Retina (tissue), 1 donor: ENCODE results near the gene ADGRB2.
A peak's percentile ranks its signal among the peaks of the same experiment; 100 is the strongest.

Source experiments
- DNase-seq: peaks from one replicate; pipeline ENCODE4 v3.0.0-alpha.2; 2016

Gene ADGRB2

DNA sequence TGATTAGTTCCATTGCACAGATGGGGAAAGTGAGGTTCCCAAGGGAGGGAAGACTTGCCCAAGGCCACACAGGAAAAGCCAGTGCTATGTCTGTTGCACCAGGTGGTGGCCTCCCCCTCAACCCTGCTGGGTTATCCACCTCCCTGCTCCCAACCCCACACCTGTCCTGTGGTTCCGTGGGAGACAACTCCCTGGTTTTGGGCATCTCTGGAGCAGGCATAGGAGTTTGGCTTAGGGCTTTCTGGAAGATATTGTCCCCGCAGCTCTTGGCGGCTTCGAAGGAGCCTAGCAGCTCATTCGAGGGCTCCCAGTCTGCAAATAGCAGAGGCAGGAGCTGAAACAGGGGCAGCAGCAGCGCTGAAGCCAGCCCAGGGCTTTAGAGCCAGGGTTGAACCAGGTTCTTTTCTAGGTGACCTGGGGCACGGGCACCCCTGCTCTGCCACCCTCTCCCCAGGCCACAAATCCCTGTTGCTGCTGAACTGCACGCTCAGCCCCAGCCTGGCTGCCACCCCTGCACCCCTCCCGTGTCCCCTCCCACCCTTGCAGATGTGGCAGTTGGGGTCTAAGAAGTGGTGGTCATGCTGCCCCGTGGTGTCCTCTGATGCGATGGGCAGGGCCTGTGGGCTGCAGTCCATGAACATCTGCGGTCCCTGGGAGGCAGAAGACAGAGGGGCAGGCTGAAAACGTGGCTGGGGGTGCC is 29.6 kb upstream of the ADGRB2 start:
- no peak for DNase-seq

DNA sequence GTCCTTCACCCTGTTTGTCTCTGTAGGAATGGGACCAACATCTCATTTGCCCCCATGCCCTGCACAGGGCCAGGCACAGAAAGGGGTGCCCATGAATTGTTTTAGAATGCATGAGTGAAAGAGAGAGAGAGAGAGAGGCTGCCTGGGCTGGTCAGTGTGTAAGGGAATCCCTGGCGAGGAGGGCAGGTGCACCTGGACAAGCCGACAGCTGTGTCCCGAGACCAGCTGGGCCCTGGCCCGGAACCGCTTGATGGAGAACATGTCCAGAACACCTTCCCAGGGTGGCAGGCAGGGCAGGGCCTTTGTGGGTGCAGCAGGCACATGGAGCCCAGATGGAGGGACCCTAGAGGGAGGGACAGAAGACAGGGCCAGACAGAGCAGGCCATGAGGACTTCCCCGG is 28.9 kb upstream of the ADGRB2 start:
- no peak for DNase-seq

DNA sequence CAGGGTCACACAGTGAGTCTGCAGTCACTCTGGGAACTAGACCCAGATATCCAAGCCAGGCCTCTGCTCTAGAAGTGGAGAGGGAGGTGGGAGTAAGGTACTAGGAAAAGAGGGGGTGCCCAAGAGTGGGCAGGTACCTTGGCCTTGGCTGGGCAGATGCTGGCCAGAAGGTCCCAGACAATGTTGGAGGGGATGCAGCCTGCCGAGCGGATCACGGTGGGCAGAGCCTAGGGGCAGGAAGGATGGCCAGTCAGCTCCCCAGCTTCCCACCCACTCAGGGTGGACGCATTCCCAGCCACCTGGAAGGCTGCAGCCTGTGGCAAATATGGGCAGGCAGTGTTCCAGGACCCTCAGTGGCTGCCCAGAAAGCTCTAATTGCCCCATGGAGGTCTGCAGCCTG is 28.4 kb upstream of the ADGRB2 start:
- no peak for DNase-seq

DNA sequence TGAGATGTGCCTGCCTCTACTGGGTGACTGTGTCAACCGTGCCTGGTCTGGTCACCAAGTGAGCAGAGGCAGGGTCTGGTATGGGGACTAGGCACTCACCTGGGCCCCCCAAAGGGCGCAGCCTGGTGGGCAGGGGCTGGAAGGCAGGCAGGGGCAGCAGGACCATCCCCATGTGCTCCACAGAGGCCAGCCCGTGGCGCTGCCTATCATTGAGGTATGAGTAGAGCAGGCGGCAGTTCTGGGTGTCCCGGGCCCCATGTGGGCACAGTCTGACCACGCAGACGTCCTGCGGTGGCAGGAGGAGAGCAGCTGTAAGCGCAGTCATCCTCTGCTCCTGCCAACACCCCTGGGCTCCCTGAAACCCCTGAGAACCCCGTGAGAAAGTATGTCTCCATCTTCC is 28.0 kb upstream of the ADGRB2 start:
- DNase-seq, result no peak

DNA sequence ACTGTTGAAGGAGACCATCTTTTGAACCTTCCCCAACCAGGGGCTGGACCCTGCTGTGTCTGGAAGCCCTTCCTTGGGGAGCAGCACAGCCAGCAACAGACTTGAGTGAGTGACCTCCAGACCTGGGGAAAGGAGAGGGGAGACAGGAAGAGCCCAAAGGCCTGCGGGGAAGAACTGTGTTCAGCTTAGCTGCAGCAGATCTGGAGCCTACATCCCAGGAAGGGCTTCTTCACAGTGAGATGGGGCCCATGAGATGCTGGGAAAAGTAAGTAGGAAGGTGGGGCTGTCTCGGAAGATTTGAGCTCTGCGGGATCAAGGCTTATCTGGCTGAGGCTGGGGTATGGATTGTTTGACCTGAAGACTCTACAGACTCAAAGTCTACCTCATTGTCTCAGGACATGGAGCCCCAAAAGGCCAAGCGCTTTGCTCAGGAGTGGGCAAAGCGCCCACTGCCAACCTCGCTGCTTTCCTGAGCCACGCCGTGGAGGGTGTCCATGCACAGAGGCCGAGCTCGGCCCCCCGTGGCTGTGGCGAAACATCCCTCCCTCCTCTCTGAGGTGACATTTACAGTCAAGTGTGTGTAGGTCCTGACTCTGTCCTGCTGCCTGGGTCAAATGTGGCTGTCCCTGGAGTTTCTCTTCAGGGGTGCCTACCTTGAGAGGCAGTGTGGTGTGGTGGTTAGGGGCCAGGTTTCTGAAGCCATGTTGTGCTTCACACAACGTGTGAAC is 27.2 kb upstream of the ADGRB2 start:
- no peak for DNase-seq

DNA sequence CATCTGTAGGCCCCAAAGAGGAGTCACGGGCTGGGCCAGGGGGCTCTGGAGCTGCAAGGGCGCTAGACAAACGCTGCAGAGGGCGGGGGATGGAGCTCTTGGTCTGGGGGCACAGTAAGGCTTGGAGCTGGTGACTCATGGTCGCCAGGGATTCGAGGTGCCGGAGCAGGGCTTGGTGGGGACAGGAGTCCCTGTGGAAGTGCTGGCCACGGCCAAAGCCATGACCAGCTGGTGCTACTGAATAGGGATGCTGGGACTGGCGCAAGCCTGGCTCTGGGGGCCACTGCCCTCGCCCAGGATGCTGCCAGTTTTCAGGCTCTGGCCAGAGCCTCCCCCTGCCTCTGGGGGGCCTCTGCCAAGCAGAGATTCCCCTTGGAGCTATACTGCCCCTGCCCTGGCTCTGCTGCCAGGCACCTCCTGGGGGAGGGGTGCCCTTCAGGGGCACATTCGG is 26.5 kb upstream of the ADGRB2 start:
- DNase-seq, result no peak

DNA sequence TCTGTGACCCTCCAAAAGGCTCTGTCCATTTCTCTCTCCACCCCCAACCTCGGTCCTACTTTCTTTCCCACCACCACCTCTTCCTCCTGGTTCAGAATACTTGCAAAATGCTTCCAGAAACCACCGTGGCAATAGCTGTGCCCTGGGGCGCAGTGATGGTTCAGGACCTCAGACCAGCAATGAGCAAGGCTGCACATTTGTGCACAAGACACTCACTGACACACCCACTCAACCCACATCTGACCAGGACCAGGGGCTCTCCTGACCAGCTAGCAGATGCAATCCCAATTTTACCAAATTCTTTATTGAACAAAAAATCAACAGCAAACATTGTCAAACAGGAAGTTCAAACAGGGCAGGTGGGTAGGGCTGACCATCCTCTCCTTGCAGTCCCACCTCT is 26.0 kb upstream of the ADGRB2 start:
- no peak for DNase-seq

DNA sequence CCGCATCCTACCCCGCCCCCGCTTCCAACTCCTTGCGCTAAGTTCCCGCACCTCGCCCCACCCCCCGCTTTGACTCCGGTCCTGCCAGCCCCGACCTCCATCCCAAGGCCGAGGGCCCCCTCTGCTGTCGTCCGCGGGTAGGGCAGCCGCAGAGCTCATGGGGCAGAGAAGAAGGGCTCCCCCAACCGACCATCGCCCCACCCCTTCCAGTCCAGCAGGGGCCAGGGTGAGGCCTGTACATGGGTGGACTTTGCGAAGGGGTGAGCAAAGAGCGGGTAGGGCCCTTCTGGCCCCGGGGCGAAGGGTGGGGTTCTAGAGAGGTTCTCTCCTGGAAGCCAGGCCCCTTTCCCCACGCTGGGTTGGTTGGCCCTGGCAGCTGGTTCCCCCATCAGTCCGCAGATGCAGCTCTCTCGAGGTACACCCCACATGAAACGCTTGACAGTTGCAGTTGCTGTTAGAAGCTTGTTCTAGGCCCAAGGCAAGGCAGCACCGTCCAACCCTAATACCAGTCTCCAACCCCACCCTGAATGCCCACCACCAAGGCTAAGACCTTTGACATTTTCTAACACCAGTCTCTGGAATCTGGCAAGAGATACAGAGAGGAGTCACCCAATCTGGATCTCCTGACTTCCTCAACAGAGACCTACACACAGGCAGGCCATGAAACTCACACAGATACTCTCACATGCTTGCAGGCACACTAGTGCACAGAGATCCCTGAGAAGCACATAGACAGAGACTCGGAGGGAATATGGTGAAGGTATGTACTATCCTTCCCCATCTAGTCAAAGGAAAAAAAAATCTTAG is 25.3 kb upstream of the ADGRB2 start:
- peak; percentile 92 for DNase-seq

DNA sequence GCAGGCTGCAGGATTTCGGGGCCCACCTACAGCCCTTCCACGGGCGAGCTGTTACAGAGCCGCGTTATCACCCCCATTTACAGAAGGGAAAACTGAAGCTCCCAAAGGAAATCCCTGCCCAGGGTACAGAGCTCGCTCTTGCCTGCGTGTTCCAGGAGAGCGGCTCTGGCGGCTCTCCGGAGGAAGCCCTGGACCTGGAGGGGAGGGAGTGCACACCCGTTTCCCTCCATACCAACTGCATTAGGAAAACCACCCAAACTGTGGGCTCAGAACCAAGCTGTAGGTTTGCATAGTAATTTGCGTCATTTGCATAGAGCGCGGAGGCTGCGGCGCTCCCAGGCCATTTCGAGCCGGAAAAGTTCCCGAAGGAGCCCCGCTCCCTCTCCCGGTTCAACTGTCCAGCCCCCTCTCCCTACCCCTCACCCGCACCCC is 24.7 kb upstream of the ADGRB2 start:
- no peak for DNase-seq

DNA sequence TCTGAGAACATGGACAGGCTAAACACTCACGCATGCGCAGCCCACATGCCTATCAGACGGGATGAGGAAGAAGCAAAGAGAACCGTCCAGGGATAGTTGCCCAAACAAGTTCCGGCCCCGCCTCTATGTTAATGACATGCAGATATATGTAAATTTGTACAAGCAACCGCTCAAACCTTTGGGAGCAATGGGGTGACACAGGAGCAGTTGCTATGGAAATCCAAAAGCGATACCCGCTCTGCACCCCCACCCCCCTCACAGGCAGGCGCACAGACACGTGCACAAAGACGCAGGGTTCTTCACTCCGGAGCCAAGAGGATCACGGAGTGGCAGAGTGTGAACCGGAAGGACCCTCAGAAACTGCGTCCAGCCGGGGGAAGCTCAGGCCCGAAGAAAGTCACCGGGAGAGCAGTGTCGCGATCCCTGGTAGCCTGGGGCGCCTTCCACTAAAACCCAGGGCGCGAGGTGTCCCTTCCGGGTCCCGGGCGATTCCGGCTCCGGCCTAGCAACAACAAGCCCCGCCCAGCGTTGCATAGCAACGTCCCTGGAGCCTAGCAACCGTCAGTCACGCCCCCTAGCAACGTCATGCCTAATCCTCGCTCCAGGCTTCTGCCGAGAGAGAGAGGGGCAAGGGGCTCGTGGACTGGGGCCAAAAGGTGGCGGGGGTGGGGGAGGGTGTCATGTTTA is 24.1 kb upstream of the ADGRB2 start:
- peak; percentile 97 for DNase-seq

DNA sequence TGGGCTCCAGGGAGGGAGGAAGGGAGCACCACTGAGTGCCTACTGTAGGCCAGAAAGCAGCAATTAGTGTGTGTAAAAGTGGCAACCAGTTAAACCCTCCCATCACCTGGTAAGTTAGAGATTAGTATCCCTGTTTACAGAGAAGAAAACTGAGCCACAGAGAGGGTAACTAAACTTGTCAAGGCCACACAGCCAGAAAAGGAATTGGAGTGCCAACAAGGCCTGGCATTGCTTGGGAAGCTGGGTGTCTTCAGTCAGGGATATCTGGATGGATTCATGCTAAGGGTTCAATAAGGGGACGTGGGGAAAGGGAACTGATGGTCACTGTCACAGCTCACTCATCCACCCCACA is 23.6 kb upstream of the ADGRB2 start:
- DNase-seq, result no peak

DNA sequence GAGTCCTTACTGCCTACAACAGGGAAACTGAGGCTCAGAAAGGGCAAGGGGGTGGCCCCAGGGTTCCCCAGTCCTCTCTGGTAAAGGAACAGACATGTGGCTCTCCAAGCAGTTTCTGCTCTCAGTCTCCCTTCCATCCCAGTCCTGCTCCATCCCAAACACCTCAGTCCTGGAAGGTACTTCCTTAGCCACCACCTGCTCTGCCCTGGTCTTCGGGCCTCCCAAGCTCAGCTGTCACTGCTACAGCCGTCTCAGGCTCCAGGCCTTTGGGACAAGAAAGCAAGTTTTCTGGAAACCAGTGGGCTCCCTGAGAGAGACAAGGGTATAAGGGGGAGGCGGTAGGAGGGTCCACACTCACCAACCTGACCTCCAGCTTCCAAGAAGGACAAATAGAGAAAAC is 23.1 kb upstream of the ADGRB2 start:
- no peak for DNase-seq

DNA sequence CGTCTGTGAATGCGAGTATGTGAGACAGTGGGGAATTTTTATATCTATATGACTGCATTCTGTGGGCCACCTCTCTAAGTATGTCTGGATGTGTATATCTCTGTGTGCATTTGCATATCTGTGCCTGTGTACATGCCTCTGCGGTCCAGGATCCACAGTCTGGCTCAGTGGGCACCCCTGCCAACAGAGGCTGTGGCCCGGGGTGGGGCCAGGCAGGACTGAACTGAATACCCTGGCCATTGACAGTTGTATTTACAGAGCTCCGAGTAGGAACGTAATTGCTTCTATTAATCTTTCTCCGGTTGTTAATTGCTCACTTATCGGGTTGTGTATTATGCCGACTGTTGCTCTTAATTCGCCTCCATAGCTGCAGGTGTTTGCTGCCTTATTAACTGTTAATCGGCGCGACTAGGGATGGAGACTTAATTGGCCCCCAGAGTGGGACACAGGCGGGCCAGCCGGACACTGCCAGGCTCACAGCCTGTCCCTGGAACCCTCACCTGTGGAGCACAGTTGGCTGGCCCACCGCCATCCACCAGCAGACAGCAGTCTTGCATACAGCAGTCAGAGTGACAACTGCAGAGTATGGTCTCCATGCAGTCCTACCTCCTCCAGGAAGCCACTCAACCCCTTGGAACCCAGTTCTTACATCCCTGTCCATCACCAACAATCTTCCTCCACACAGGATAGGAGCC is 22.4 kb upstream of the ADGRB2 start:
- no peak for DNase-seq

DNA sequence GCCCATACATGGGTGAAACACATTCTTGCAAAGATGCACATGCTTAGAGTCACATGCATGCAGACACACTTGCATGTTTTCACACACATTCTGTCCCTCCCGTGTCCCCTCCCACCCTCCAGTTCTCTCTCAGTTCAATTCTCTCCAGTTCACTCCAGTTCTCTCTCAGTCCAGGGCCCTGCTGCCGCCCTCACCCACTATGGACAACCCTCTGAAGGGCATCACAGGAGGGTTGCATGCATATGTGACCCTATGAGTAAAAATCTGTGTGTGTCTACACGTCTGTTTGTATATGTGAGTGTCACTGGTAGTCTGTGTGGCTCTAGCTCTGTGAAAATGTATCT is 21.8 kb upstream of the ADGRB2 start:
- no peak for DNase-seq

DNA sequence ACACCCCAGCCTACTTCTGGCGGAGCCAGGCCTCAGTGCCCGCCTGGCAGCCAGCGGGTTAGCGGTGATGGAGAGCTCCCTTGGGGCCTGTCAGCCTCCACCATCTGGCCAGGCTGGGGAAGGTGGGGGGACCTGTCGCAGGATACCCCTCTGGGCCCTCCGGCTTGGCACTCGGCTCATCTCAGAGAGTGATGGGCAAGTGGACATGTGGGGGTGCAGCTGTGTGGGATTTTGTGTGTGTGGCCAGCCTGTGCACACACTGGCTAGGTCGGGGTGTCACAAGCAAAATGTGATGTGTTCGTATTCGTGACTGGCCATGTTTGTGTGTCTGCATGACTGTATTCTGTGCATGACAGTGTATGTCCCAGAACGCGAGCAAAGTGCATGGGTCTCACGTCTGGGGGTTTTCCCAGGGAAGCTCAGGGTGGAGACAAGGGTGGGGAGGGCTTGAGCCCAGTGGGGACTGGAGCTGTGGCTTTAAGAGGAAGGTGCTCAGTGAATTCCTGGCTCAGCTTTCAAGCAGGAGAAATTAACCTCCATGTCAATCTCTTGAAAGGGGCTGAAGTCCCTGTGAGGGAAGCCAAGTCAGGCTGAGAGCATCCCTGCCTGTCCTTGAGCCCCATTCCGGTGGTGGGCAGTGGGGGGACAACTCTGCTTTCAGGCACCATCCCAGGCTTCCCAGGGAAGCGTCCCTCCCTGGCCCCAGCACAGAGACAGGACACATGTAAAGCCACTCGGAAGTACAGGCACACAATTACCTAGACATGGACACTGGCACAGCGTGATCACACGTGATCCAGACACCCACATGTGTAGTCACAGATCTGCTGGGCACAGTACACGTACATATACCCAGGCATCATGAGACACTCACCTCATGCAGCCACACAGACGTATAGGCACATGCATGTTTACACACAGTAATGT is 21.1 kb upstream of the ADGRB2 start:
- DNase-seq, result no peak

DNA sequence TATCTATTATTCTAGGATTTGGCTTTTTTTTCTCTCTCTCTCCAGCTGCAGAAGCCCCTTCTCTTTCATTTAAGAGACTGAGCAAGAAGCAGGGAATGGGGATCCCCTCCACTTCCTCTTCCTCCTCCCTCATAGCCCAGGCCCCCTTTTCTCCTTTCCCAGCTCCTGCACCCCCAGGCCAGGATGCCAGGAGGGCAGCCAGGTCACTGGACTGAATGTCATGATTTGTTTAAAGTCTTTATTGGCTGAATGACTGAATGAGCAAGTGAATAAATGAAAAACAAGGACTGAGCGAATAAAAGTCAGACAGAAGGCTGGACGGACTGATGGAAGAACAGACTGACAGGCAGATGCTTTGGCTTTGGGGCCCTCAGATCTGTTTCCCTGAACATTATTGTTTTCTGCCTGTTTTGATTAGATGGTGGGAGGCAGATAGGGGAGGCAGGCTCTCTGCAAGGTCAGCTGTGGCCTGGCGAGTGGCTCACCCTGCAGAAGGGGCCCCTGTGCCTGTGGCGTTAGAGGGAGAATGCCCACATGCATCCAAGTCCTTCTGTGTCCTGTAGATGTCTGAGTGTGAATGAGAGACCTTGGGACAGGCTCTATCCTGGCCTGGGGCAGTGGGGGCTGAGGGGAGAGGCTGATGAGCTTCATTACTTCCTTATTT is 20.3 kb upstream of the ADGRB2 start:
- no peak for DNase-seq

DNA sequence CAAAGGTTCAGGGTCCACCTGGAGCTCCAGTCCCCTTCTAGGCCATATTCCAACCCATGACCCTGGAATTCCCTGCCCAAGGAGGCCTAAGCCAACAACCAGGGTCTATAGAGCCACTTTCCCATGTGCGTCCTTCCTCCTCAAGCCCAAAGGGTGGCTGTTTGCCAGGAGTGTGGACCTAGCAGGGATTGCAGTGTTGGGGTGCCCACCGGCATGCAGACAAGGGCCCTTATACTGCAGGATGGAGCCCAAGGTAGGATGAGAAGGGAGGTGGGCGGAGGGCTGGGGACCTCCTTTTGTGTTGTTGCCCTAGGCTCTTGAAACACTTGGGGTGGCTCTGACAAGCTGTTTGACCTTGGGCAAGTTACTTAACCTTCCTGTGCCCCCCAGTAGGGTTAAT is 19.7 kb upstream of the ADGRB2 start:
- no peak for DNase-seq

DNA sequence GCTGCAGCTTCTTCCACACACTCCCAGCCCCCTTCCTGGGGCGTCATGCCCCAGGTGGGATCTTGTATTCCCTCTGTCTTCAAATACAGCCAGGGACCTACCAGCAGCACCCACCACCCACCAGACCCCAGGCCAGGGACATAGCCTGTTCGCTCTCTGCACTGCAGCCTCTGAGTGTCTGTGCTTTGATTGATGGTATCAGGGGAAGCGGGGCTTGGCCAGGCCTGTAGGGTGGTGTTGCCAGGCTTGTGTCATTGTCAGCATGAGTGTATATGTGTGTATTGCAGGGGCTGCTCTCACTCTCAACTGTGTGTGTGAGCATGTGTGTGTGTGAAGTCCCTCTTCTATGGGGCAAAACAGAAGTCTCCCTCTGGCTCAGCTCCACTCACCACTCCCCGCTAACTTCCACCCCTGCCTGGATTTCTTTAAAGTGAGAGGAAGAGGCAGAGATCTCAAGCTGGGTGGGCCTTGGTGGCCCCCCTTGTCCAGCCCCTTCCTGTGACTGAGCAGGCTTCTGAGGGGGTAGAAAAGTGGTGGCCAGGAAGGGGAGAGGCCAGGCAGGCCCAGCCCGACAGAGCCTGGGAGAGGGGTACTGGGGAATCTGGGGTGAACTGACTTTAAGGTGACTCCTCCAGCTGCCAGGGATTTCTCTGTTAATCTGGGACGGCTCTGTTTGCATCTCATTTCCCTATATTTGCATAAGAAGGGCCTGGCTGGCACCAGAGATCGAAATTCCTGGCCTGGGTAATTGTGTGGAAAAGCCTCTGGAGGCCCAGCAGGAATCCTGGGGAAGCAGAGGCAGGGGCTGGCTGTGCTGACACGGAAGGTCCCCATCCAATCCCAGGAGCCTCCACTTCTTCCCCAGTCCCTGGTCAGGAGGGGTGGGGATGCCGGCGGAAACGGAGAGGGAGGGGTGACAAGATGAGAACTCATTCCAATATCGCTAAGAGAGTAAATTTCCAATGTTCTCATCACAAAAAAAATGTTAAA is 18.6 kb upstream of the ADGRB2 start:
- DNase-seq, result no peak

DNA sequence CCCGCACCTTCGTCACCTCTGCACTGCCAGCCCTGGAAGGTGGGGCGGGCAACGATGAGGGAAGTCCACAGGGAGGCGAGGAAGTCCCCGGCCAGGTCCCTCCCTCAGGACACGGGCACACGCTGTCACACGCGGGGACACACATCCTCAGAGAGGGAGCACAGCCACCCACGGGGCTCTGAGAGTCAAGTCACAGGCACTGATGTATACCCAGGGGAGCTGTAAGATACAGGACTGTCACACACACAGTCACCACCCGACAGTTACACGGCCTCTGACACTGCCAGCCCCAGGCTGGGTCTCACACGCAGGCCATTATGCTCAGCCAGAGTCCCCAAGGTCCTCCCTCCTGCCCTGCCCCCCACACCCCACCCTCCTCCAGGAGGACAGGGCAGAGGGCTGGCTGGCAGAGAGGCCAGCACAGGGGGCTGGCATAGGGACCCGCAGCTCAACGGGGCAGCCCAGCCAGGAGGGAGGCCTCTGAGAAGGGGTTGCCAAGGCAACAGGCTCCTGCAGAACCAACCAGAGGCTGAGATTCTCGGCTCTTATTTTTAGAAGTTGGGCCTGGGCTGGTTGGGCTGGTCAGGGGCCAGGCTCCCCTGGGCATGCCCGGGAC is 17.7 kb upstream of the ADGRB2 start:
- DNase-seq, result peak; percentile 76
